Panc1 (cell line): ENCODE results near the gene JADE3. TPM values are rescaled to one million over a fixed set of nuclear protein-coding genes. Genes with fewer than 3 reads are reported as not detected.

Source experiments
- ATAC-seq: fragments of 200-7000 bp; cut with Tn5 transposase; 2 replicates; pipeline ENCODE4 v1.9.1; 2020; ENCODE audit warnings: mild to moderate bottlenecking, moderate library complexity
- BruUV-seq: library from RNA; stranded (reverse); fragments of 400-500 nt; replicated peaks from 2 replicates; lab custom pipeline; 2021; lab: Mats Ljungman, UMichigan
- CTCF ChIA-PET: fragments of 300-600 bp; sonication (Branson Sonifier 250); formaldehyde crosslinking; loops from one replicate; lab custom pipeline; 2022; ENCODE audit warnings: antibody characterized with exemption; lab: Charles Lee
- POLR2A ChIA-PET: fragments of 300-600 bp; sonication (Branson Sonifier 250); formaldehyde crosslinking; loops from one replicate; lab custom pipeline; 2022; ENCODE audit warnings: antibody characterized with exemption; lab: Charles Lee
- DNase-seq: peaks from one replicate; pipeline ENCODE4 v3.0.0-alpha.2; 2010; ENCODE audit warnings: low read depth, low spot score
- H3K27ac ChIP-seq: 2 replicates; pipeline ENCODE4 v1.5.1; 2011; ENCODE audit warnings: mild to moderate bottlenecking, low read length, inconsistent platforms
- H3K27me3 ChIP-seq: fragments of 200-500 bp; sonication (Bioruptor generic); 2 replicates; pipeline ENCODE4 v1.6.0; 2014; ENCODE audit warnings: low read length, inconsistent platforms; ENCODE audit not compliant: control insufficient read depth, insufficient read depth
- H3K36me3 ChIP-seq: fragments of 200-500 bp; sonication (Bioruptor generic); 2 replicates; pipeline ENCODE4 v1.5.1; 2014; ENCODE audit warnings: inconsistent platforms, mild to moderate bottlenecking, low read length, moderate library complexity; ENCODE audit not compliant: control insufficient read depth, insufficient read depth
- H3K4me1 ChIP-seq: 2 replicates; pipeline ENCODE4 v1.5.1; 2011; ENCODE audit warnings: inconsistent platforms, mild to moderate bottlenecking, low read length, moderate library complexity; ENCODE audit not compliant: control insufficient read depth, insufficient read depth
- H3K4me3 ChIP-seq, 2 experiments: 2 replicates each; pipeline ENCODE4 v1.5.1; 2011 to 2012; ENCODE audit warnings: low read depth in 2 of 2, low read length in 2 of 2, mild to moderate bottlenecking in 2 of 2, inconsistent platforms in 1 of 2, moderate library complexity in 1 of 2
- H3K9me3 ChIP-seq: fragments of 200-500 bp; sonication (Bioruptor generic); 2 replicates; pipeline ENCODE4 v1.5.1; 2014; ENCODE audit warnings: low read depth, mild to moderate bottlenecking, inconsistent platforms, low read length, moderate library complexity; ENCODE audit not compliant: control insufficient read depth, insufficient read depth
- POLR2AphosphoS5 ChIP-seq: IDR thresholded peaks from 2 replicates; pipeline ENCODE4 v1.6.1; 2012; ENCODE audit warnings: mild to moderate bottlenecking, low read depth, low read length, moderate library complexity
- SIN3A ChIP-seq: IDR thresholded peaks from 2 replicates; pipeline ENCODE4 v1.6.1; 2012; ENCODE audit warnings: low read depth, mild to moderate bottlenecking, low read length, moderate library complexity, borderline replicate concordance; ENCODE audit not compliant: insufficient read depth
- TCF7L2 ChIP-seq: IDR thresholded peaks from 2 replicates; pipeline ENCODE4 v1.6.1; 2011; ENCODE audit warnings: mild to moderate bottlenecking, low read depth, low read length, inconsistent platforms
- in situ Hi-C: cut with HindIII; loops from 2 replicates; pipeline ENCODE4 v1.10.0; 2016; ENCODE audit warnings: low sequenced_read_pairs, low pct_unique_long_range_greater_than_20kb
- intact Hi-C: fragments of 100-400 bp; cut with micrococcal nuclease; formaldehyde crosslinking; loops from one replicate; pipeline ENCODE4 v1.10.0; 2022; ENCODE audit not compliant: unreplicated experiment
- total RNA-seq: library from RNA; stranded (reverse); gene quantifications from one replicate; pipeline ENCODE4 v1.2.1, GENCODE V29; 2021; ENCODE audit not compliant: unreplicated experiment
- TF ChIP-seq, protein P1 (sequence below): fragments of 450-650 bp; IDR thresholded peaks from 2 replicates; pipeline ENCODE4 v1.5.1; 2017; ENCODE audit warnings: mild to moderate bottlenecking
- TF ChIP-seq, protein P2 (sequence below), 2 experiments: IDR thresholded peaks; 2 replicates each; pipeline ENCODE4 v1.6.1; 2011 to 2012; ENCODE audit warnings: low read depth in 2 of 2, control low read depth in 1 of 2, low read length in 1 of 2, mild to moderate bottlenecking in 1 of 2, moderate library complexity in 1 of 2; ENCODE audit not compliant: insufficient read depth in 1 of 2

JADE3 gene
- total RNA-seq, 1 experiment from 2014 or later: 22.2 TPM

DNA sequence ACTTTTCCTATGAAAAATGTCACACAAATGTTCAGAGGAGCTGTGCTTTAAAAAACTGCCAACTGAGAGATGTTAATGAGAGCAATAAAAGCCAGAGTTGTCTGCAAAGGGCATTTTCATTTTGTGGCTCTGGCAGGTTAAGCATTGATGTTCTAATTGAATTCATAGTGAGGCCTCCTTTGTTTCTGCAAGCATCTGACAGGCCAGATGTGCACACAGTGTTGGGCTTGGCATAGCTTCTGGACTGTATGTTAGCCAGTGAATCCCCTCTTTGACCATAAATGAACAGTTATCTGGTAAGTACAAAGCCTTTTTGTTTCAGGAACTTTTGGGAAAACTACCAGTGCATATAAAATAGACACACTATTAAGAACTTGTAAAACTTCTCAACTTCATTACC lies 81.9 kb downstream of the JADE3 start:
- Histone ChIP-seq H3K4me1 (no peaks in the 10 kb centered on the region; the same call in 1 of the 2 replicates), H3K9me3 (no peaks in the 10 kb centered on the region; the same call in 1 of the 2 replicates), H3K27ac (no peak overlapping the region), H3K27me3 (no peaks in the 10 kb centered on the region), H3K36me3 (no peaks in the 10 kb centered on the region; the same call in 1 of the 2 replicates), H3K4me3 (no peak overlapping the region)
- TF ChIP-seq, protein P1, sequence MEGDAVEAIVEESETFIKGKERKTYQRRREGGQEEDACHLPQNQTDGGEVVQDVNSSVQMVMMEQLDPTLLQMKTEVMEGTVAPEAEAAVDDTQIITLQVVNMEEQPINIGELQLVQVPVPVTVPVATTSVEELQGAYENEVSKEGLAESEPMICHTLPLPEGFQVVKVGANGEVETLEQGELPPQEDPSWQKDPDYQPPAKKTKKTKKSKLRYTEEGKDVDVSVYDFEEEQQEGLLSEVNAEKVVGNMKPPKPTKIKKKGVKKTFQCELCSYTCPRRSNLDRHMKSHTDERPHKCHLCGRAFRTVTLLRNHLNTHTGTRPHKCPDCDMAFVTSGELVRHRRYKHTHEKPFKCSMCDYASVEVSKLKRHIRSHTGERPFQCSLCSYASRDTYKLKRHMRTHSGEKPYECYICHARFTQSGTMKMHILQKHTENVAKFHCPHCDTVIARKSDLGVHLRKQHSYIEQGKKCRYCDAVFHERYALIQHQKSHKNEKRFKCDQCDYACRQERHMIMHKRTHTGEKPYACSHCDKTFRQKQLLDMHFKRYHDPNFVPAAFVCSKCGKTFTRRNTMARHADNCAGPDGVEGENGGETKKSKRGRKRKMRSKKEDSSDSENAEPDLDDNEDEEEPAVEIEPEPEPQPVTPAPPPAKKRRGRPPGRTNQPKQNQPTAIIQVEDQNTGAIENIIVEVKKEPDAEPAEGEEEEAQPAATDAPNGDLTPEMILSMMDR: no peak
- TF ChIP-seq, protein P2, sequence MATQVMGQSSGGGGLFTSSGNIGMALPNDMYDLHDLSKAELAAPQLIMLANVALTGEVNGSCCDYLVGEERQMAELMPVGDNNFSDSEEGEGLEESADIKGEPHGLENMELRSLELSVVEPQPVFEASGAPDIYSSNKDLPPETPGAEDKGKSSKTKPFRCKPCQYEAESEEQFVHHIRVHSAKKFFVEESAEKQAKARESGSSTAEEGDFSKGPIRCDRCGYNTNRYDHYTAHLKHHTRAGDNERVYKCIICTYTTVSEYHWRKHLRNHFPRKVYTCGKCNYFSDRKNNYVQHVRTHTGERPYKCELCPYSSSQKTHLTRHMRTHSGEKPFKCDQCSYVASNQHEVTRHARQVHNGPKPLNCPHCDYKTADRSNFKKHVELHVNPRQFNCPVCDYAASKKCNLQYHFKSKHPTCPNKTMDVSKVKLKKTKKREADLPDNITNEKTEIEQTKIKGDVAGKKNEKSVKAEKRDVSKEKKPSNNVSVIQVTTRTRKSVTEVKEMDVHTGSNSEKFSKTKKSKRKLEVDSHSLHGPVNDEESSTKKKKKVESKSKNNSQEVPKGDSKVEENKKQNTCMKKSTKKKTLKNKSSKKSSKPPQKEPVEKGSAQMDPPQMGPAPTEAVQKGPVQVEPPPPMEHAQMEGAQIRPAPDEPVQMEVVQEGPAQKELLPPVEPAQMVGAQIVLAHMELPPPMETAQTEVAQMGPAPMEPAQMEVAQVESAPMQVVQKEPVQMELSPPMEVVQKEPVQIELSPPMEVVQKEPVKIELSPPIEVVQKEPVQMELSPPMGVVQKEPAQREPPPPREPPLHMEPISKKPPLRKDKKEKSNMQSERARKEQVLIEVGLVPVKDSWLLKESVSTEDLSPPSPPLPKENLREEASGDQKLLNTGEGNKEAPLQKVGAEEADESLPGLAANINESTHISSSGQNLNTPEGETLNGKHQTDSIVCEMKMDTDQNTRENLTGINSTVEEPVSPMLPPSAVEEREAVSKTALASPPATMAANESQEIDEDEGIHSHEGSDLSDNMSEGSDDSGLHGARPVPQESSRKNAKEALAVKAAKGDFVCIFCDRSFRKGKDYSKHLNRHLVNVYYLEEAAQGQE (IDR thresholded peaks at IDR 0.05; ENCODE audit: insufficient read depth in 1 of 2, low read depth in 2 of 2, low read length in 1 of 2): no peak
- TF ChIP-seq SIN3A (no peak), TCF7L2 (no peak), POLR2AphosphoS5 (no peak)
- BruUV-seq: no TSS peak
- intact Hi-C loops (no loop called here), in situ Hi-C loops (no loop called here)
- ATAC-seq (no peak), DNase-seq (no peak)
- POLR2A ChIA-PET: no interaction called here
- CTCF ChIA-PET: no interaction called here

DNA sequence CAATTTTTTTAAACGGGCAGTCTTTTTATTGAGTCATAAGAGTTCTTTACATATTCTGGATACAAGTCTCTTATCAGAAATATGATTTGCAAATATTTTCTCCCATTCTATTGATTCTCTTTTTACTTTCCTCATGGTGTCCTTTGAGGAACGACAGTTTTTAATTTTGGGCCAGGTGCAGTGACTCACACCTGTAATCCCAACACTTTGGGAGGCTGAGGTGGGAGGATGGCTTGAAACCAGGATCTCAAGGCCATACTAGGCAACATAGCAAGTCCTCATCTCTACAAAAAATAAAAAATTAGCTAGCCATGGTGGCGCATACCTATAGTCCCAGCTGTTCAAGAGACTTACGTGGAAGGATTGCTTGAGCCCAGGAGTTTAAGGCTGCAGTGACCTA lies 99.9 kb downstream of the JADE3 start:
- BruUV-seq: no TSS peak
- no peaks in the 10 kb centered on the region for H3K36me3 ChIP-seq
- CTCF ChIA-PET: no interaction called here
- in situ Hi-C loops: no loop called here
- no peak for ATAC-seq
- H3K27ac ChIP-seq: no peak overlapping the region
- TF ChIP-seq POLR2AphosphoS5 (no peak), SIN3A (no peak), TCF7L2 (no peak)
- TF ChIP-seq, protein P1: no peak
- TF ChIP-seq, protein P2 (IDR thresholded peaks at IDR 0.05; ENCODE audit: insufficient read depth in 1 of 2, low read depth in 2 of 2, low read length in 1 of 2): no peak
- H3K4me1 ChIP-seq: no peaks in the 10 kb centered on the region
- no peaks in the 10 kb centered on the region for H3K9me3 ChIP-seq
- intact Hi-C loops: no loop called here
- POLR2A ChIA-PET: no interaction called here
- H3K27me3 ChIP-seq: no peaks in the 10 kb centered on the region
- H3K4me3 ChIP-seq: no peak overlapping the region
- DNase-seq: no peak
